ENCODE measurements around the gene IGFL2. TPM values are rescaled to one million over a fixed set of nuclear protein-coding genes. Genes with fewer than 3 reads are reported as not detected.
A peak's percentile ranks its signal among the peaks of the same experiment; 100 is the strongest.

Gene IGFL2
- total and polyA plus RNA-seq, 9 of the 15 experiments (the other 6 are each of a cell fraction or from before 2014, with no cell fraction given), result 0.42 to 1.7 (median 0.75) TPM; not detected in 2

- TF ChIP-seq ZBTB40 (IDR thresholded peaks at IDR 0.05) (no peak), ZBTB40 (CRISPR knock-in tag; IDR thresholded peaks at IDR 0.05) (no peak), POLR2B (IDR thresholded peaks at IDR 0.05; ENCODE audit: low read depth, partially characterized antibody) (no peak), TCF7 (IDR thresholded peaks at IDR 0.05; ENCODE audit: borderline replicate concordance) (no peak), HDAC8 (tag; IDR thresholded peaks at IDR 0.05) (no peak), LEF1 (IDR thresholded peaks at IDR 0.05) (peak; percentile 86), DNMT1 (IDR thresholded peaks at IDR 0.05) (no peak), KLF1 (tag; IDR thresholded peaks at IDR 0.05) (no peak), MAZ (CRISPR knock-in tag; conservative IDR thresholded peaks at IDR 0.05 in 1 of 2, IDR thresholded peaks at IDR 0.05 in 1 of 2) (0 out of 4 replicates have a peak, but pooled peaks of 1 of the 2 experiments have one; percentile 33), LCOR (CRISPR knock-in tag; IDR thresholded peaks at IDR 0.05) (no peak), ZNF778 (CRISPR knock-in tag; IDR thresholded peaks at IDR 0.05) (no peak; the same call in 1 of the 2 replicates), RNF2 (IDR thresholded peaks at IDR 0.05) (peak; percentile 88), KLF13 (tag; IDR thresholded peaks at IDR 0.05; ENCODE audit: borderline replicate concordance, low read depth) (no peak), ARID3B (CRISPR knock-in tag; IDR thresholded peaks at IDR 0.05; ENCODE audit: borderline replicate concordance) (no peak), CBX2 (IDR thresholded peaks at IDR 0.05; ENCODE audit: insufficient read depth, low read length, poor library complexity, severe bottlenecking) (no peak), PYGO2 (tag; IDR thresholded peaks at IDR 0.05) (no peak)
- TF ChIP-seq, protein P1, sequence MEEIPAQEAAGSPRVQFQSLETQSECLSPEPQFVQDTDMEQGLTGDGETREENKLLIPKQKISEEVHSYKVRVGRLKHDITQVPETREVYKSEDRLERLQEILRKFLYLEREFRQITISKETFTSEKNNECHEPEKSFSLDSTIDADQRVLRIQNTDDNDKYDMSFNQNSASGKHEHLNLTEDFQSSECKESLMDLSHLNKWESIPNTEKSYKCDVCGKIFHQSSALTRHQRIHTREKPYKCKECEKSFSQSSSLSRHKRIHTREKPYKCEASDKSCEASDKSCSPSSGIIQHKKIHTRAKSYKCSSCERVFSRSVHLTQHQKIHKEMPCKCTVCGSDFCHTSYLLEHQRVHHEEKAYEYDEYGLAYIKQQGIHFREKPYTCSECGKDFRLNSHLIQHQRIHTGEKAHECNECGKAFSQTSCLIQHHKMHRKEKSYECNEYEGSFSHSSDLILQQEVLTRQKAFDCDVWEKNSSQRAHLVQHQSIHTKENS (CRISPR knock-in tag; IDR thresholded peaks at IDR 0.05), result no peak
Measured at GRCh38 chr19:46192992-46193650, 45.1 kb downstream of the IGFL2 start (continued).

Measured in K562 (cell line).